Endothelial cell of umbilical vein (primary cell): ENCODE data around the gene ZCCHC14.
A peak's percentile ranks its signal among the peaks of the same experiment; 100 is the strongest.

ENCODE experiments used
- POLR2AphosphoS5 ChIP-seq: IDR thresholded peaks from 2 replicates; pipeline ENCODE4 v1.6.1; 2012; ENCODE audit warnings: low read depth, mild to moderate bottlenecking, control low read depth, low read length, moderate library complexity; ENCODE audit not compliant: insufficient read depth
- TF ChIP-seq, protein P1 (sequence below): IDR thresholded peaks from 2 replicates; pipeline ENCODE4 v1.6.1; 2011; ENCODE audit not compliant: insufficient read depth, insufficient read length
- TF ChIP-seq, protein P2 (sequence below), 2 donors: IDR thresholded peaks; 1 replicate in 1 of 2; 2 replicates in 1 of 2; pipeline ENCODE4 v1.5.1; 2011; ENCODE audit warnings: low read length in 2 of 2, mild to moderate bottlenecking in 2 of 2, moderate library complexity in 2 of 2, control low read depth in 1 of 2, inconsistent platforms in 1 of 2, low read depth in 1 of 2; ENCODE audit not compliant: insufficient read depth in 1 of 2; ENCODE audit errors: extremely low read depth in 1 of 2

DNA sequence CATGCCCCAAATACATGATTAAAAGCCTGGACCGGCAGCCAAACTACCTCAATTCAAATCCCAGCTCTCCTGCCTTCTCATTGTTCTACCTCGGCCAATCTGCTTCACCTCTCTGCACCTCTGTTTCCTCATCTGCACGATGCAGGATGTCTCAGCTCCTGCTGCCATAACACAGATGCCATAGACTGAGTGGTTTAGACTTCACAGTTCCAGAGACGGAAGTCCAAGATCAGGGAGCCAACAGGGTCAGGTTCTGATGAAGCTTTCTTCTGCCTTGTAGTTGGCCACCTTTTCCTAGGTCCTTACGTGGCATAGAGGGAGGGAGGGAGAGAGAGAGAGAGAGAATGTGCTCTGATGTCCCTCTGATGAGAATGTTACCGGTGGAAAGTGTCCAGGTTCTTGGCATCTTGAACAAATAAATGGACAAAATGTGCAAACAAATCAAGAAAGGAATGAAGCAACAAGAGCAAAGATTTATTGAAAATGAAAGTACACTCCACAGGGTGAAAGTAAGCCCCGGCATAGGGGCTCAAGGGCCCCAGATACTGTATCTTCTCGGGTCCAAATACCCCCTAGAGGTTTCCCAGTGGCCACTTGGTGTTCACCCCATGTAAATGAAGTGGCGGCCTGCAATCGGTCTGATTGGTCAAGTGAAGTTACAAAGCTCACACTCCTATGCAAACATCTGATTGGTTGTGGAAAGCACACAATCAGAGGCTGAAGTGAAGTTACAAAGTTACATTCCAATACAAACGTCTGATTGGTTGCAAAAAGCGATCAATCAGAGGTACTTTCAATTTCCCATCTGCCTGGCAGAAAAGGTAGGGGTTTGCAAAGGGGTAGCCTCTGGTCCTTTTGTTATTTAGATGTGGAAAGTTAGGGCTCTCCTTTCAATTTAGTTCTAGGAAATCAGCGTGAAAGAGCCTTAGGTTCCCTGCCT lies 43.3 kb upstream of the ZCCHC14 start:
- peak; percentile 23 for TF ChIP-seq POLR2AphosphoS5
- TF ChIP-seq, protein P1, sequence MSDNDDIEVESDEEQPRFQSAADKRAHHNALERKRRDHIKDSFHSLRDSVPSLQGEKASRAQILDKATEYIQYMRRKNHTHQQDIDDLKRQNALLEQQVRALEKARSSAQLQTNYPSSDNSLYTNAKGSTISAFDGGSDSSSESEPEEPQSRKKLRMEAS, result no peak
- TF ChIP-seq, protein P2, sequence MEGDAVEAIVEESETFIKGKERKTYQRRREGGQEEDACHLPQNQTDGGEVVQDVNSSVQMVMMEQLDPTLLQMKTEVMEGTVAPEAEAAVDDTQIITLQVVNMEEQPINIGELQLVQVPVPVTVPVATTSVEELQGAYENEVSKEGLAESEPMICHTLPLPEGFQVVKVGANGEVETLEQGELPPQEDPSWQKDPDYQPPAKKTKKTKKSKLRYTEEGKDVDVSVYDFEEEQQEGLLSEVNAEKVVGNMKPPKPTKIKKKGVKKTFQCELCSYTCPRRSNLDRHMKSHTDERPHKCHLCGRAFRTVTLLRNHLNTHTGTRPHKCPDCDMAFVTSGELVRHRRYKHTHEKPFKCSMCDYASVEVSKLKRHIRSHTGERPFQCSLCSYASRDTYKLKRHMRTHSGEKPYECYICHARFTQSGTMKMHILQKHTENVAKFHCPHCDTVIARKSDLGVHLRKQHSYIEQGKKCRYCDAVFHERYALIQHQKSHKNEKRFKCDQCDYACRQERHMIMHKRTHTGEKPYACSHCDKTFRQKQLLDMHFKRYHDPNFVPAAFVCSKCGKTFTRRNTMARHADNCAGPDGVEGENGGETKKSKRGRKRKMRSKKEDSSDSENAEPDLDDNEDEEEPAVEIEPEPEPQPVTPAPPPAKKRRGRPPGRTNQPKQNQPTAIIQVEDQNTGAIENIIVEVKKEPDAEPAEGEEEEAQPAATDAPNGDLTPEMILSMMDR (IDR thresholded peaks at IDR 0.05; ENCODE audit: extremely low read depth in 1 of 2, insufficient read depth in 1 of 2, low read depth in 1 of 2, low read length in 2 of 2), result no peak
